PFSK-1 (cell line): Measurements from ENCODE around the gene ELOVL6.

ENCODE experiments used
- FOXP2 ChIP-seq: optimal IDR thresholded peaks from 2 replicates; pipeline ENCODE3; 2011; ENCODE audit warnings: borderline replicate concordance, control low read depth, inconsistent platforms; ENCODE audit not compliant: insufficient read depth; ENCODE audit errors: extremely low read length, extremely low read depth
- POLR2AphosphoS5 ChIP-seq: IDR thresholded peaks from 2 replicates; pipeline ENCODE4 v1.6.1; 2012; ENCODE audit warnings: low read depth, mild to moderate bottlenecking, control low read depth, low read length, moderate library complexity
- REST ChIP-seq, 2 experiments: IDR thresholded peaks; 2 replicates each; pipeline versions ENCODE4 v1.6.1 to v1.8.0; 2011 to 2012; ENCODE audit warnings: low read depth in 2 of 2, low read length in 2 of 2, control low read depth in 1 of 2, inconsistent platforms in 1 of 2, mild to moderate bottlenecking in 1 of 2, moderate library complexity in 1 of 2; ENCODE audit not compliant: insufficient read depth in 1 of 2
- SIN3A ChIP-seq: IDR thresholded peaks from 2 replicates; pipeline ENCODE4 v1.6.1; 2012; ENCODE audit warnings: mild to moderate bottlenecking, low read length, moderate library complexity, borderline replicate concordance; ENCODE audit not compliant: insufficient read depth
- TAF1 ChIP-seq: IDR thresholded peaks from 2 replicates; pipeline ENCODE4 v1.6.1; 2012; ENCODE audit warnings: low read length, control low read depth, borderline replicate concordance; ENCODE audit not compliant: insufficient read depth

The ELOVL6 gene

DNA sequence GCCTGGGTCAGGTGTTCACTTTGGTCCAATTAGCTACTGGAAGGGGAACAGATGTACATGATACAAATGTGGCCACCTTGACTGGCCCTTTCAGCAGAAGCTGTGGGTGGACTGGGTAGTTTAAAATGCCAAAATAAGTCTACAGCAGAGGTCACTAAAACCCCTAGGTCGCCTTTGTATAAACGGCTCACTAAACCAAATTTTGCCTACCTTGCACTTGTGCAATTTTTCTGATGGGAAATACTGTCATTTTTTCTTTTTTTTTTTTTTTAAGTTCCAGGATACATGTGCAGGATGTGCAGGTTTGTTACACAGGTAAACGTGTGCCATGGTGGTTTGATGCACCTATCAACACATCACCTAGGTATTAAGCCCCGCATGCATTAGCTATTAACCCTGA is 176.0 kb downstream of the ELOVL6 start:
- no peak for TF ChIP-seq POLR2AphosphoS5
- no peak for TF ChIP-seq FOXP2
- TF ChIP-seq REST (IDR thresholded peaks at IDR 0.05; ENCODE audit: insufficient read depth in 1 of 2, low read depth in 2 of 2, low read length in 2 of 2): no peak
- no peak for TF ChIP-seq SIN3A
- TF ChIP-seq TAF1: no peak

DNA sequence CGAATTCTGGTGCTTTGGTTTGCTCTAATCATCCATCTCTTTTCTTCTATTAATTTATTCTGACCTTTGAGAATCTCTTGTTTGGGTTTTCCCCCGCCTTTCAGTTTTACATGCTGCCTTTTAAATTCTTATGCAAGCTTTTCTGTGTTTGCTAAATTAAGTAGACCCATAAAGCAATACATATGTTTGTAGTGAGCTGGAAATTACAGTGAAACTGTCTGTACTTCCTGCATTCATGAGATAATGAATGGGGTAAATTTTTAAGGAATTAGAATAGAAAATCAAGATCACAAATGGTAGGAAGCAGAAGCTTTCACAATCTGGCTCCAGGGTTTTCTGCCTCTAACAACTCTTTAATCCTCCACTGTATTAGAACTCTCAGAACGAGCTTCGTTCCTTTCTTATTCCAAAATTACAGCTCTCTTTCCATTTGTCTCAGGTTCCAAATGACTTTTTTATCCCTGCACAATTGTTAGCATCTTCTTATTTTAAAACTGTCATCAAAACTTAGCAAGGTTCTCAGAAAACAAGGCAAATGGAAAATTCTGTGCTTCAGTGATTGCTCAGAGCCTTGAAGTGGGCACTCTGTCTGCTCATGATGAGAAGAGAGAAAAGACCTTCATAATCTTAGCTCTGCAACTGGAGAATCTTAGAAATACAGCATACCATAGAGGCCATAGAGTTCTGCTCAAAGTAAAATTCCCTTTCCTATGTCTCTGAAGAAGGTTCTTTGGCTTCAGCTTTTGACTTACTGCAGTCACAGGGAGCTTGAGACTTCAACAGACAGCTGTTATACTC is 177.6 kb downstream of the ELOVL6 start:
- no peak for TF ChIP-seq TAF1
- no peak for TF ChIP-seq SIN3A
- TF ChIP-seq FOXP2: no peak
- TF ChIP-seq POLR2AphosphoS5: no peak
- no peak for TF ChIP-seq REST (IDR thresholded peaks at IDR 0.05; ENCODE audit: insufficient read depth in 1 of 2, low read depth in 2 of 2, low read length in 2 of 2)

GRCh38 chr4:110020139-110020538 is 178.3 kb downstream of the ELOVL6 start:
- TF ChIP-seq SIN3A: no peak
- TF ChIP-seq REST (IDR thresholded peaks at IDR 0.05; ENCODE audit: insufficient read depth in 1 of 2, low read depth in 2 of 2, low read length in 2 of 2): no peak
- TF ChIP-seq POLR2AphosphoS5: no peak
- no peak for TF ChIP-seq TAF1
- TF ChIP-seq FOXP2: no peak

DNA sequence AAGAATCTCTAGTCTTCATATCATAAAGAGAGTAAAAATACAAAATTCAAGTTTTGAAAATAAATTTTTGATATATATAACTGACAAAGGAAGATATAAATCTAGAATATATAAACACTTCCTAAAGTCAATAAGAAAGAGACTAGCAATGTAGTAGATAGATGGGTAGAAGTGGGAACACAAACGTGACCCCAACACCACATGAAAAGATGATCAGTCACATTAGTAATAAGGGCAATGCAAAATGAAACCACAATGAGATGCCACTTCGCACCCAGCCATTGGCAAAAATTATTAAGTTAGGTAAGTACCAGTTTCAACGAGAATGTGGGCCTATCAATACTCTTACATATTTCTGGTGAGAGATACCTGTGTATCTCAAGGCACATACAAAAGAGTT is 179.3 kb downstream of the ELOVL6 start:
- no peak for TF ChIP-seq POLR2AphosphoS5
- no peak for TF ChIP-seq REST (IDR thresholded peaks at IDR 0.05; ENCODE audit: insufficient read depth in 1 of 2, low read depth in 2 of 2, low read length in 2 of 2)
- TF ChIP-seq TAF1: no peak
- TF ChIP-seq FOXP2: no peak
- TF ChIP-seq SIN3A: no peak

DNA sequence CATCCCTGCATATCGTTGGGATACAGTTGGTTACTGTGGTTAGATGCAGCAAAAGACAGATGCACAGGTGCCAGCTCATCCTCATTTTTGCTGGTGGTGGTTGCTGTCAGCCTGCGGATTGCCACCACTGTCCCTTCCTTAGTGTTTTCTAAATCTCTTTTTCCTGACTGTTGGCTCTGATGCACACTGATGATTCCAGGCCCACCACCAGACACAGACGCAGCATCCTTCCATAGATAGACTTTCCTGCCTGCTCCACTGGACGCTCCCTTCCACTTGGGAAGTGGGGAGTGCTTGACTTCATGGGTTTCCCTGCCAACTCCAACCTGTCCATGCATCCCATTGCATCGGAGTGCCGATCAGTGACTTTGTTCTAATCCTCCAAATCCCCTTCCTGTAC is 184.2 kb downstream of the ELOVL6 start:
- TF ChIP-seq TAF1: no peak
- no peak for TF ChIP-seq REST (IDR thresholded peaks at IDR 0.05; ENCODE audit: insufficient read depth in 1 of 2, low read depth in 2 of 2, low read length in 2 of 2)
- TF ChIP-seq SIN3A: no peak
- no peak for TF ChIP-seq POLR2AphosphoS5
- TF ChIP-seq FOXP2: no peak
